Measurements from ENCODE around the gene RICTOR. TPM values are rescaled to one million over a fixed set of nuclear protein-coding genes. Genes with fewer than 3 reads are reported as not detected.
A peak's percentile ranks its signal among the peaks of the same experiment; 100 is the strongest.

The RICTOR gene
- total and polyA plus RNA-seq, 9 of the 15 experiments (the other 6 are each of a cell fraction or from before 2014, with no cell fraction given): 13.9 to 46.6 (median 22.6) TPM

- TF ChIP-seq ZNF592 (IDR thresholded peaks at IDR 0.05) (no peak), CHD4 (IDR thresholded peaks at IDR 0.05; ENCODE audit: insufficient read depth, insufficient replicate concordance, low read depth, low read length, poor library complexity, severe bottlenecking) (no peak), ZNF174 (CRISPR knock-in tag; IDR thresholded peaks at IDR 0.05) (no peak), CTCF (IDR thresholded peaks at IDR 0.05 in 2 of 3, conservative IDR thresholded peaks at IDR 0.05 in 1 of 3; ENCODE audit: insufficient read depth in 2 of 3, low read depth in 1 of 3, low read length in 3 of 3) (peak; percentile 51 to 71 (median 70))
- TF ChIP-seq, protein P1, sequence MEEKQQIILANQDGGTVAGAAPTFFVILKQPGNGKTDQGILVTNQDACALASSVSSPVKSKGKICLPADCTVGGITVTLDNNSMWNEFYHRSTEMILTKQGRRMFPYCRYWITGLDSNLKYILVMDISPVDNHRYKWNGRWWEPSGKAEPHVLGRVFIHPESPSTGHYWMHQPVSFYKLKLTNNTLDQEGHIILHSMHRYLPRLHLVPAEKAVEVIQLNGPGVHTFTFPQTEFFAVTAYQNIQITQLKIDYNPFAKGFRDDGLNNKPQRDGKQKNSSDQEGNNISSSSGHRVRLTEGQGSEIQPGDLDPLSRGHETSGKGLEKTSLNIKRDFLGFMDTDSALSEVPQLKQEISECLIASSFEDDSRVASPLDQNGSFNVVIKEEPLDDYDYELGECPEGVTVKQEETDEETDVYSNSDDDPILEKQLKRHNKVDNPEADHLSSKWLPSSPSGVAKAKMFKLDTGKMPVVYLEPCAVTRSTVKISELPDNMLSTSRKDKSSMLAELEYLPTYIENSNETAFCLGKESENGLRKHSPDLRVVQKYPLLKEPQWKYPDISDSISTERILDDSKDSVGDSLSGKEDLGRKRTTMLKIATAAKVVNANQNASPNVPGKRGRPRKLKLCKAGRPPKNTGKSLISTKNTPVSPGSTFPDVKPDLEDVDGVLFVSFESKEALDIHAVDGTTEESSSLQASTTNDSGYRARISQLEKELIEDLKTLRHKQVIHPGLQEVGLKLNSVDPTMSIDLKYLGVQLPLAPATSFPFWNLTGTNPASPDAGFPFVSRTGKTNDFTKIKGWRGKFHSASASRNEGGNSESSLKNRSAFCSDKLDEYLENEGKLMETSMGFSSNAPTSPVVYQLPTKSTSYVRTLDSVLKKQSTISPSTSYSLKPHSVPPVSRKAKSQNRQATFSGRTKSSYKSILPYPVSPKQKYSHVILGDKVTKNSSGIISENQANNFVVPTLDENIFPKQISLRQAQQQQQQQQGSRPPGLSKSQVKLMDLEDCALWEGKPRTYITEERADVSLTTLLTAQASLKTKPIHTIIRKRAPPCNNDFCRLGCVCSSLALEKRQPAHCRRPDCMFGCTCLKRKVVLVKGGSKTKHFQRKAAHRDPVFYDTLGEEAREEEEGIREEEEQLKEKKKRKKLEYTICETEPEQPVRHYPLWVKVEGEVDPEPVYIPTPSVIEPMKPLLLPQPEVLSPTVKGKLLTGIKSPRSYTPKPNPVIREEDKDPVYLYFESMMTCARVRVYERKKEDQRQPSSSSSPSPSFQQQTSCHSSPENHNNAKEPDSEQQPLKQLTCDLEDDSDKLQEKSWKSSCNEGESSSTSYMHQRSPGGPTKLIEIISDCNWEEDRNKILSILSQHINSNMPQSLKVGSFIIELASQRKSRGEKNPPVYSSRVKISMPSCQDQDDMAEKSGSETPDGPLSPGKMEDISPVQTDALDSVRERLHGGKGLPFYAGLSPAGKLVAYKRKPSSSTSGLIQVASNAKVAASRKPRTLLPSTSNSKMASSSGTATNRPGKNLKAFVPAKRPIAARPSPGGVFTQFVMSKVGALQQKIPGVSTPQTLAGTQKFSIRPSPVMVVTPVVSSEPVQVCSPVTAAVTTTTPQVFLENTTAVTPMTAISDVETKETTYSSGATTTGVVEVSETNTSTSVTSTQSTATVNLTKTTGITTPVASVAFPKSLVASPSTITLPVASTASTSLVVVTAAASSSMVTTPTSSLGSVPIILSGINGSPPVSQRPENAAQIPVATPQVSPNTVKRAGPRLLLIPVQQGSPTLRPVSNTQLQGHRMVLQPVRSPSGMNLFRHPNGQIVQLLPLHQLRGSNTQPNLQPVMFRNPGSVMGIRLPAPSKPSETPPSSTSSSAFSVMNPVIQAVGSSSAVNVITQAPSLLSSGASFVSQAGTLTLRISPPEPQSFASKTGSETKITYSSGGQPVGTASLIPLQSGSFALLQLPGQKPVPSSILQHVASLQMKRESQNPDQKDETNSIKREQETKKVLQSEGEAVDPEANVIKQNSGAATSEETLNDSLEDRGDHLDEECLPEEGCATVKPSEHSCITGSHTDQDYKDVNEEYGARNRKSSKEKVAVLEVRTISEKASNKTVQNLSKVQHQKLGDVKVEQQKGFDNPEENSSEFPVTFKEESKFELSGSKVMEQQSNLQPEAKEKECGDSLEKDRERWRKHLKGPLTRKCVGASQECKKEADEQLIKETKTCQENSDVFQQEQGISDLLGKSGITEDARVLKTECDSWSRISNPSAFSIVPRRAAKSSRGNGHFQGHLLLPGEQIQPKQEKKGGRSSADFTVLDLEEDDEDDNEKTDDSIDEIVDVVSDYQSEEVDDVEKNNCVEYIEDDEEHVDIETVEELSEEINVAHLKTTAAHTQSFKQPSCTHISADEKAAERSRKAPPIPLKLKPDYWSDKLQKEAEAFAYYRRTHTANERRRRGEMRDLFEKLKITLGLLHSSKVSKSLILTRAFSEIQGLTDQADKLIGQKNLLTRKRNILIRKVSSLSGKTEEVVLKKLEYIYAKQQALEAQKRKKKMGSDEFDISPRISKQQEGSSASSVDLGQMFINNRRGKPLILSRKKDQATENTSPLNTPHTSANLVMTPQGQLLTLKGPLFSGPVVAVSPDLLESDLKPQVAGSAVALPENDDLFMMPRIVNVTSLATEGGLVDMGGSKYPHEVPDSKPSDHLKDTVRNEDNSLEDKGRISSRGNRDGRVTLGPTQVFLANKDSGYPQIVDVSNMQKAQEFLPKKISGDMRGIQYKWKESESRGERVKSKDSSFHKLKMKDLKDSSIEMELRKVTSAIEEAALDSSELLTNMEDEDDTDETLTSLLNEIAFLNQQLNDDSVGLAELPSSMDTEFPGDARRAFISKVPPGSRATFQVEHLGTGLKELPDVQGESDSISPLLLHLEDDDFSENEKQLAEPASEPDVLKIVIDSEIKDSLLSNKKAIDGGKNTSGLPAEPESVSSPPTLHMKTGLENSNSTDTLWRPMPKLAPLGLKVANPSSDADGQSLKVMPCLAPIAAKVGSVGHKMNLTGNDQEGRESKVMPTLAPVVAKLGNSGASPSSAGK (IDR thresholded peaks at IDR 0.05): 0 out of 2 replicates have a peak, but pooled peaks have one; percentile 22
These were observed 68.5 kb downstream of the RICTOR start (continued) for GRCh38 chr5:39005566-39006232.
